Measurements from ENCODE around the gene GPC5.

The GPC5 gene

DNA sequence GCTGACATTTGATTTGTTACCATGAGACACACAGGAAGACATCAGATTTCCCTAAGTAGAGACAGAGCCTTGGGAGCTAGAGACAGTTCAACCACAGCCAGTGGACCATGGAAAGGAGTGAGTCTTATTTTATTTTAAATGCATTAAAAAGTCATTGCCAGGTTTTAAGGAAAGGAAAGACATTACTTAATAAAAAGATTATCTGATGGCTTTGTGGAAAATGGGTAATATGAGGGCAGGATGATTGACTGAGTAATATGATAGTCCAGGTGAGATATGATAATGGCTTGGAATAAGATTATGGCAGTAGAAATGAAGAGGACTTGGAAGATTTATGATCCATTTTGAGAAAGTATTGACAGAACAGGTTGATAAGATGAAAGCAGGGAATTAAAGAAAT, 580.1 kb downstream of the GPC5 start:
- DNase-seq (ENCODE audit: low read depth), result no peak
- no peak overlapping the region for H3K4me3 ChIP-seq (ENCODE audit: low read depth, low read length)

DNA sequence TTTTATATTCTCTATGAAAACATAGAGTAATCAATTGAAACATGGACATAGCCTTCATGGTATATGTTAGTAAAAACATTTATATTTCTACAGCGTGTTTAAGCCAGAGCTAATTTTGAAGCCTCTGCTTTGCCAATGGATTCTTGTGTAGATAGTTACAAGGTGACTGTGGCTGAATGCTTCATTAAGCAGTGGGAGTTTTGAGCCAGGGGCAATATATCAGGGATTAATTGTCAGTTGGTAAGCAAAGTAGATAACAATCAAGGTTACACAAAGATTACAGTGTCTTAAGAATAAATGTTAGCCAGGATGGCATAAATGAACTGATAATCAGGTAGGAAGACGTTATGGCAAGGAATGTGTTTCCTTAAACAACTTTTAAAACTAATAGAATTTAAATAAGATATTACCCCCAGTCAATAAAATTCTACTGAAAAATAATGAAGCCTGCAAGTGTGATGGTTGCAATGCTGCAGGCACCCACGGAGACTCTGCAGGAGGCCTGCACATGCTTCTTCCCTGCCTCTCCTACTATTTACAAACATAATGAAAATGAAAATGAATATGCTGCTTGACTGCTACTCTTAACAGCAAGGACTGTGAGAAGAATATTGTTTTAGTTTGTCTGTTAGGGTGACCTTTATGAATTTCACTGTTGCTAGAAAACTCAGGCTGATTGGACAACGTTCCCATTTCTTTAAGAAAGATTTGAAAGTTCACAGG, 588.5 kb downstream of the GPC5 start:
- no peak for DNase-seq (ENCODE audit: low read depth)
- H3K4me3 ChIP-seq (ENCODE audit: low read depth, low read length), result no peak overlapping the region

DNA sequence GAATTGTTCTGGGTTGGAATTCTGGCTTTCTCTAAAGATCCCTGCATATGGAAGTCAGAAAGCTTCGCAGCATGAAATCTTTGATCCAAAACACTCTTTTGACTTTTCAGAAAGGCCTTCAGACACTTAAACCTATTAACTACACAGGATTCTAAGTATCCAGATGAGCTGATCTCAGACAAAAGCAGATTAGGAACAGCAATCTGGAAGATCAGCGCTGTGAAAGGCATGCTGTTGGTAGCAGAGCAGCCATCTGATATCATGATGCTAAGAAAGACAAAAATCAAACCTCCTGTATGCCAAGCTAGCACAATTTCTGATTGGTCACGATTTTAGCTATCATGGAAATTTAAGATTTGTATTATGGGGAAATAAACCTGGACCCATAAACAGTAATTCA, 589.9 kb downstream of the GPC5 start:
- no peak for DNase-seq (ENCODE audit: low read depth)
- H3K4me3 ChIP-seq (ENCODE audit: low read depth, low read length), result no peak overlapping the region

DNA sequence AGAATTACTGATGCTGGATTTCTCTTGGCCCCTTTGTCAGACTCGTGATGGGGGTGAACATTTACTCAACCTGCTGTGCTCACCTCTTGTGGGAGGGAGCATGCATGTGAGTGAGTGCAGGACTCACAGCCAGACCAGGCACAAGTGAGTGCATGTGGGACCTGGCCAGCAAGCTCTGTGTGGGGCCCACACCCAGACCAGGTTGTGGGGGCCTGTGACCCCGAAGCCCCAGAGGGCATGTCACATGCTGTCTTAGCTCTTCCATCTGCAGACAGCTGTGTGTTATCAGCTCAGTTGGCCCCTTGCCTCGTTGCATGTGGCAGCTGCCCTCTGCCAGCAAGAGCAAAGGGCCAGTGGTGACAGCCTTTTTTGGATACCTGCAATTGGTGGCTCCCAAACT, 614.4 kb downstream of the GPC5 start:
- DNase-seq (ENCODE audit: low read depth), result no peak
- no peak overlapping the region for H3K4me3 ChIP-seq (ENCODE audit: low read depth, low read length)

DNA sequence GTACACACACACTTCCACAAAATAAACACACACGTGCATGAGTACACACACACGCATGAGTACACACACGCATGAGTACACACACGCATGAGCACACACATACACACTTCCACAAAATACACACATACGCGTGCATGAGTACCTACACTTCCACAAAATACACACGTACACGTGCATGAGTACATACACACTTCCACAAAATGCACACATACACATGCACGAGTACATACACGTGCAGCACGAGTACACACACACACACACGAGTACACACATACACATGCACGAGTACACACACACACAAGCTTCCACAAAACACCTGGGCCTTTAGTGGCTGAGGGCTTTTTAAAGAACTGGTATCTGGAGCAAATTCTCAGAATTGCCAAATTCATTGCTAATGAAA, 619.3 kb downstream of the GPC5 start:
- no peak for DNase-seq (ENCODE audit: low read depth)
- no peak overlapping the region for H3K4me3 ChIP-seq (ENCODE audit: low read depth, low read length)

DNA sequence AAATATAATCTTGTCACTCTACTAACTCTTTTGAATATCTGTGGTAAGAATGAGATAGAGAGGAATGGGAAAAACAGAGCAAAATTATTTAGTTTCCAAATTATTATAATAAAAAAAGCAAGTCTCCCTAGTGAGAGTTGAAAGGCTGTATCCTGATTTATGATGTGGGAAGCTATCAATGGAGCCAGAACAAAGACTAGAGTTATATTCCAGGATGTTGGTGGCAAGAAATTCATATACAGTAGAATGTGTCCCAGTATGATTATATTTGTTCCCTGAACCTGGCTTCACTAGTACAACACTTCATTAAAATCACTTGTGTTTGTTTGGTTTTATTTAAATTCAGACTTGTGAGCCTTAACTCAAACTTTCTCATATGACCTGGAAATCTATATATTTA, 630.3 kb downstream of the GPC5 start:
- DNase-seq (ENCODE audit: low read depth), result no peak
- no peak overlapping the region for H3K4me3 ChIP-seq (ENCODE audit: low read depth, low read length)

DNA sequence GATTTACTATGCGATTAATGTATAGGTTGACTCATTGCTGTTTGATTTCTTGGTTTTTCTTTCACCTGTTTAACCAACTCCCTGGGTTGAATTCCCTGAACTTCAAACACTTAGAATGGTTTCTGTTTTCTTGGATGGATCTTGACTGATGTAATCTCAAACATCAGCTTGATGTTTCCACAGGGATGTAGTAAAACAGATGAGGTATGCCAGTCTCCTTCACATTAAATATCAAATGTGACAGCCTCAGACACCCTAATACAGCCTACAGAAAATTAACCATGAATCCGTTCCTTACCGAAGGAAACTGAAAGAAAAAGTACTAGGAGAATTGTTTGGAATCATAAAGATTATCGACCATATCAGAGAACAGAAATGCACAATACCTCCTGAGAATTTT, 631.2 kb downstream of the GPC5 start:
- no peak overlapping the region for H3K4me3 ChIP-seq (ENCODE audit: low read depth, low read length)
- DNase-seq (ENCODE audit: low read depth), result no peak

DNA sequence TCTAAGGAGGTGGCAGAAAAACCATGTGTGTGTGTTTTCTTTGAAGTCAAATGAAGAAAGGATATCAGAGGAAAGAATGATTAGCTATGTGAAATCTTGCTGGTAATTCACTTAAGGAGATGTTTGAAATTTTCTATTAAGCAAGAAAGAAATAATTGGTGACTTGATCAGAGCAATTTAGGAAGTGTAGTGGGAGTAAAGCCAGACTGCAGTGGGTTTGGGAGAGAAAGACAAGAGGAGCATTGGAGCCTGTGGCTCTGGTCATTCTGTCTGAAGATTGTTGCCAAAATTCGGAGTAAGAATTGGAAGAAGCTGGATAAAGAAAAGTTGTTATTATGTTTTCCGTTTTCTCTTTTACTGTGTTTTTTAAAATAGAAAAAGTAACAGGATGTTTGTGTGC, 640.5 kb downstream of the GPC5 start:
- DNase-seq (ENCODE audit: low read depth), result no peak
- H3K4me3 ChIP-seq (ENCODE audit: low read depth, low read length), result no peak overlapping the region

DNA sequence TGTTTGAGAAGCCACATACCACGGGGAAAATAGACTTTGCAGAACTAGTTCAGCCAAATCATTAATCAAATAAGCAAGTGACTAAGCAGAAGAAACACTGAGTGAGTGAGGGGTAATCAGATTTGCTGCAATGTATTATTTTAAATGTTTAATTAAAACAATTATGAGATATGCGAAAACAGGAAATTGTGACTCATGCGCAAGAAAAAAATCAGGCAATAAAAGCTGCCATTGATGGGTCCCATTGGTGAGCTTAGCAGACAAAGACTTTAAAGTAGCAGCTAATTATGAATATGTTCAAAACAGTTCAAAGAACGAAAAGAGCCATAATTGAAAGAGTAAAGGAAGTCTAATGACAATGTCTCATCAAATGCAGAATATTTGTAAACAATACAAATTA, 644.1 kb downstream of the GPC5 start:
- no peak overlapping the region for H3K4me3 ChIP-seq (ENCODE audit: low read depth, low read length)
- DNase-seq (ENCODE audit: low read depth), result no peak

DNA sequence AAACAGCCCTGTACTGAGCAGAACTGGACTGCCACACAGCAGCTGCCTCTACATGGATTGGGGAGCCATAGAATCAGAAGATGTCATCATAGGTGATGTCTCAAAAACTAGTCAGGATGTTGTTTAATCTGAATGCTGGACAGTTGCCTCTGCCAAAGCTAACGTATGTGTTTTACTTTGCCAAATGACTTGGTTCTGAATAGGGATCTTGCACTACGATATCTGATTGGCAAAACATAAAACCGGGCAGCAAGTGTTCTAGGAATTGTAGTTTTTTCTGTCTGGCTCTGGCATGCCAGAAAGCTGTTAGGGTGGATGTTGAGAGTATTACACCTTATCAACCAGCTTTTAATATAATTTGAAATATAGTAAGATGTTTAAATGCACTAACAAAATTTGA, 645.9 kb downstream of the GPC5 start:
- no peak overlapping the region for H3K4me3 ChIP-seq (ENCODE audit: low read depth, low read length)
- DNase-seq (ENCODE audit: low read depth), result no peak

DNA sequence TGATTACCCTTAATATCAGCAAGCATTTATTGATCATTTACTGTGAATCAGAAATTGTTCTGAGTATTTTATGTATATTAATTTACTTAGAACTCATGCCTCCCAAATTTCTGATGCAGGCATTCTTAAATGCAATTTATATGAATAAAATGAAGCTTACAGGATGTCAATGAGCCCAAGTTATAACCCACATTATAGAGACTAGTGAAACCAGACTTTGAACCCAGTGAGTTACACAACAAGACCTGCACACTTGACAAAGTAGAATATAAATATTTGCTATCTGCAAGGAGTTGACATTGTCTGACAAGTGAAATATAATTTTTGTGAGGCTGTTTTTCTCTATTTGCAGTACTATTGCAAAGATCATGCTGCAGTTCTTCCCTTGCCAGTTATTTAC, 656.0 kb downstream of the GPC5 start:
- no peak overlapping the region for H3K4me3 ChIP-seq (ENCODE audit: low read depth, low read length)
- DNase-seq (ENCODE audit: low read depth), result no peak

DNA sequence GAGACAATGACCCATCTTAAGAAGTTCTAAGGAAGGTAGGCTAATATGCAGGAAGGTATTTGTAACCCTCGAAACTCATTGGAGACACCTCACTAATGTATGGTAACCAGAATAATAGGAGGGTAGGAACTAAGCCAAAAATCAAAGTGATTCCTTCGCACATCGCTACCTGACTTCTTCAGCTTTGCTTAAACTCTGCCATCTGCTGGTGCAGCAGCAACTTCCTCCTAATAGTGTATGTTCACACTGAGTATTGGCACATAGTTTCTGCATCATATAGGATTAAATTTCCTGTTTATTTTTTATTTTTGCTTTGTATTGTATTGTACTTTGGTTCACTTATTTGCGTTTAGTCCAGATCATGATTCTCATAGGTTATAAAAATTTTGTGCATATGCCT, 676.2 kb downstream of the GPC5 start:
- no peak for DNase-seq (ENCODE audit: low read depth)
- no peak overlapping the region for H3K4me3 ChIP-seq (ENCODE audit: low read depth, low read length)

DNA sequence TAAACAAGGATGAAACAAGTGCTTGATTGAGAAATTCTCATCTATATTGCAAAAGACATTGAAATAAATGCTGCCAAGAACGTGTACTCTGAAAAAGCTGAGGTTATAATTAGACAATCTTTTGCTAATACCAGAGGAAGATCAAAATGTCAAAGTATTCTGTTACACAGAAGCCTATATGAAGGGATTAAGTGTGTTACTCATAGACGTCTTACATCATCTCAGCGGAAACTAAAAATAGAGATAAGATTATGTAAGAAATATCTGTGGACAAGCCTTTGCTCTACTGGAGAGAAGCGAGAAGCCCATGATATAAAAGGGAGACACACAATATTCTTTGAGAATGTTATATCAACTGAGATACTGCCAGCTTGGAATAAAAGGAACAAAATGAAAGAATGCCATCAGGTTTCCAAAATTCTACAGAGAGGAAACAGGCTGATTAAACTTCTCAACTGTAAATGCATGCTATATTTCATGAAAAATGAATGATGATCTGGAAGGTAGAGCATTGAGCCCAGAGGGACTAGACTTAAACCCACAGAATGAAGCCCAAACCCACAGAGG, 699.0 kb downstream of the GPC5 start:
- peak; percentile 4 for DNase-seq (ENCODE audit: low read depth)
- H3K4me3 ChIP-seq (ENCODE audit: low read depth, low read length), result no peak overlapping the region

DNA sequence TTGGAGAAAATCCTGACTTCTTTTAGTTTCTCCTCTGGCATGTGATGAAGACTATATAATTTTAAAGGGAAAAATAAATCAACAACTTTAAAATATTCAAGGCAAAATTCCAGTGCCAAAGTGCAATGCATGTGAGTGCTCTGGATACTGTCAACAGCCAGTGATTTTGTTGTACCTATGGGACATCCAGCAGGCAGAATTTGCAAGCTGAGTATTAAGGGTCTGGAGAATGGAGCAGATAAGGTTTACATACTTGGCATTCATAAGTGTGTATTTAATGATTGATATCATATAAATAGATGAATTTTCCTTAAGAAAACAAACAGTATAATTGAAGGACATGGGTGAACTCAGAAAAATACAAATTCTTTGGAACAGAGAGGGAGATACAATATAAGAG, 703.4 kb downstream of the GPC5 start:
- no peak overlapping the region for H3K4me3 ChIP-seq (ENCODE audit: low read depth, low read length)
- DNase-seq (ENCODE audit: low read depth), result no peak

DNA sequence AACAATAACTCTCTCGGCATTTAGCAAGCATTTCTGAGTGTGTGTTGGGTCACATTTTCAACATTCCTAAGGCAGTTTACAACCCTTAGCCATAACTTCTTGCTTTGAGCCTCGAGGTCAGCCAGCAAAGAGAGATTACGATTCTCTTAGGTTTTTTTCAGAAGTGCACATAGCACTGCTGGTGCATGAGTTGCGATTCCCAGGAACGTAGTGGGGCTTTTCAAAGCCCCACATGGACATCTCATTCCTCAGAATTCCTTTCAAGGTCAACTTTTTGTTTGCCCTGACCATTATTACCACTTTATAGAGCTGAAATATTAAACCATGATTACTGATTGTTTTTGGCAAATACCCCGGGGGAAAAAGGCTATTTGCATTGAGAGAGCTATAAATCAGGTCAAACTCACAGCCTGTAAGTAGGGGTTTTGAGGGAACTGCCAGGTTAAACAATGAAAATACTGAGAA, 705.3 kb downstream of the GPC5 start:
- no peak for DNase-seq (ENCODE audit: low read depth)
- H3K4me3 ChIP-seq (ENCODE audit: low read depth, low read length), result no peak overlapping the region

DNA sequence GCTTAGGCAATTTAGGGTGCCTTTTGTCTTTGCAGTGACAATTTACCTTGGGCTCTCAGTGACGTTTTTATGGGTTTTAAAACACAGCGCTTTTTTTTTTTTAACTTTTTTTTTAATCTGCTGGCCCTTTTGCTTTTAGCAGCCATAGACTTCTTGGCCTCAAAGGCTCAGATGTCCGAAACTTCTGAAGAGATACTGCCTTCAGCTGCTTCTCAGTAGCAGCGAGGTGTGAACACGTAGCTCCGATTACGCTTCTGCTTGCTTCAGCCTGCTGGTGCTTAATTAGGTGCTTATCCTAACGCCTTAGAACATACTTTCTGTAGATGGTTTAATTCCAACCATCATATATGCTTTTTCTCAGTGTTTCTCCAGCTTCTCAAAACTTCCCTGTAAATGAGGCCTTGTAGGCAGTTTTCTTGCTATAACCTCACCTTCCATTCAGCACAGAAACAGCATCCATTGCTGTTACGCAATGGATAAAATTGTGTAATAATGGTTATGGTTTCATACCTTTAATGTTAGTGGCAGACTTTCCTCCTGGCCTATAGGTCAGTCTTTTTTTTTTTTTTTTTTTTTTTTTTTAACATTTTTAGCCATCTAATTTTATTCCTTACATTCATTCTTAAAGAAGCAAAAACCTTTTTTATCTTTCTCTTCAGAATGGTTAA, 723.9 kb downstream of the GPC5 start:
- H3K4me3 ChIP-seq (ENCODE audit: low read depth, low read length), result no peak overlapping the region
- DNase-seq (ENCODE audit: low read depth), result no peak

DNA sequence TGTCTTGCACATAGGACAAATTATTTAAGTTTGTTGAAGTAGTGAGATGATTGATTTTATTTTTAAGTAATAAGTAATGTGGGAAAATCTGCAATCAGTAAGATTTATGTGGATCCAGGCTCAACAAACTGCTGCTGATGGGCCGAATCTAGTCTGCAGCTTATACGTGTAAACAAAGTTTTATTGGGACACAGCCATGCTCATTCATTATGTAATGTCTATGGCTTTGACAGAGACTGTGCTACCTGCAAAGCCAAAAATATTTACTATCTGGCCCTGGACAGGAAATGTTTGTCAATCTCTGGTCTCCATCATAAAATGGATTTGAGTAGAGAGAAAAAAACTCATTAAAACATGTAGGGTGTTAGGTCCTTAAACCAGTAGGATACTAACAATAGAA, 728.0 kb downstream of the GPC5 start:
- no peak overlapping the region for H3K4me3 ChIP-seq (ENCODE audit: low read depth, low read length)
- DNase-seq (ENCODE audit: low read depth), result no peak

DNA sequence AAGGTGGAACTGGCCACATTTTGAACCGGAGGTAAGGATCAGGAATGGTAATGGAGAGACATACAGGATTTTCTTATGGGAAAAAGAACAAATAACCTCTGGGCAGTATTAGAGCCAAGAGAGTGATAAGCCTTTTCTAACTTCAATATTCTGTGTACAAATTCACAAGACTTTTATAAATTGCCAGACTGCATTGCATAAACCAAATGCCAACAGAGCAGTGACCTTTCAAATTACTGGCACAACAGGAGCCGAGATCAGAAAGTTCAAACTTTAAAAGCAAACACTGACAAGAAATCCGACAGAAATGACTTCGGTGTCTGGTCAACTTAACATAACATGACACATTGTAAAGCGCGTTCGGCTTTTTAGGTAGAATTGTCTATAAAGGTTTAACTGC, 737.1 kb downstream of the GPC5 start:
- no peak for DNase-seq (ENCODE audit: low read depth)
- no peak overlapping the region for H3K4me3 ChIP-seq (ENCODE audit: low read depth, low read length)

DNA sequence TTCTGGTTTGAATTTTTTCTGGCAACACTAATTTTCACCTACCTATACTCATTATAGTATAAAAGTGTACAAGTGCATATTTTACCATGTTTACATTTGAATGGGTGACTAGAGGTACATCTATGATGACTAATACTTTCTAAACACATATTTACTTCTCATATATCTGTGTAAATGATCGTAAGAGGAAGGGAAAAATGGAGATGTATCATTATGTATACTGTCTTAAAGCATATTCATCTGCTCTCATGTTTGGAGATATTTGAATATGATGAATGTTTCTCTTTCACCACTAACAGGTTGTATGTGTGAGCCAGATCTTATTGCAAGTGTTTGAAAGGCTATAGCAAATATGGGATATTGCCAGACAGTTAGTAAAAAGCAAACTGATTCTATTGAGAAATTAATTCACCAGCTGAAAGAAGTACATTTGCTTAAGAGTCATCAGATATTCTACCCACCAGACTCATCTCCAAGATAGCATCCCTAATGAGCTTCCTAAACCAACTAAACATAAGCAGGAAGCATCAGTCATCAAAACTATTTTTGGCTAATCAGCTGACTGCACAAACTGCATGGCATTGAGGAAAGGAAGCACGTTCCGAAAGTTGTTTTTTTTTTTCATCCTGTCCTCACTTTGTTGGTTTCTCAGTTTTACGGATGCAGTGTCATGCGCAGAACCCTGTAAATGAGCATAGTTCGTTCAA, 738.2 kb downstream of the GPC5 start:
- no peak for DNase-seq (ENCODE audit: low read depth)
- H3K4me3 ChIP-seq (ENCODE audit: low read depth, low read length), result no peak overlapping the region

DNA sequence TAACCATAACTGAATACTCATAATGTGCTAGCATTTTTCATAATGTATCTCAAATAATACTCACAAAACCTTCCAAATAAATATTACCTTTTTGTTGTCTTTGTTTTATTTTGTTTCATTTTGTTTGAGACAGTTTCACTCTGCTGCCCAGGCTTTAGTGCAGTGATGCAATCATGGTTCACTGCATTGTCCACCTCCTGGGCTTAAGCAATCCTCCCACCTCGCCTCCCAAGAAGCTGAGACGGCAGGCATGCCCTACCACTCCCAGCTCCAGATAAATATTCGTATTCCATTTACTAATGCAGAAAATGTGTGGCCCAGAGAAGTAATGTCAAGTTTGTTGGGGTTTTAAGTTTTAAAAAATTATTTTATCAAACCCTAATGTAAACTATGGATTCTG, 739.1 kb downstream of the GPC5 start:
- no peak overlapping the region for H3K4me3 ChIP-seq (ENCODE audit: low read depth, low read length)
- DNase-seq (ENCODE audit: low read depth), result peak; percentile 20
